NT2/D1 (cell line): Measurements from ENCODE around the gene BRPF1.

Source experiments
- DNase-seq: peaks from one replicate; pipeline ENCODE4 v3.0.0-alpha.2; 2011; ENCODE audit warnings: low read depth, low spot score
- H3K27me3 ChIP-seq: 2 replicates; pipeline ENCODE4 v1.6.0; 2011; ENCODE audit warnings: mild to moderate bottlenecking; ENCODE audit not compliant: insufficient read length, insufficient read depth
- H3K36me3 ChIP-seq: 2 replicates; pipeline ENCODE4 v1.6.1; 2011; ENCODE audit warnings: mild to moderate bottlenecking, low read length, mixed read lengths; ENCODE audit not compliant: insufficient read depth, insufficient read length
- H3K4me1 ChIP-seq: 2 replicates; pipeline ENCODE4 v1.5.1; 2011; ENCODE audit not compliant: insufficient read depth, insufficient read length
- H3K4me3 ChIP-seq: 2 replicates; pipeline ENCODE4 v1.5.1; 2011; ENCODE audit warnings: low read depth; ENCODE audit not compliant: insufficient read length
- H3K9ac ChIP-seq: 2 replicates; pipeline ENCODE4 v1.6.0; 2011; ENCODE audit warnings: low read depth; ENCODE audit not compliant: insufficient read length
- H3K9me3 ChIP-seq: 2 replicates; pipeline ENCODE4 v1.5.1; 2011; ENCODE audit warnings: mild to moderate bottlenecking, low read length; ENCODE audit not compliant: insufficient read depth
- SUZ12 ChIP-seq: IDR thresholded peaks from 2 replicates; pipeline ENCODE4 v1.6.1; 2011; ENCODE audit not compliant: insufficient read length, insufficient read depth; ENCODE audit errors: extremely low read depth
- YY1 ChIP-seq: IDR thresholded peaks from 2 replicates; pipeline ENCODE4 v1.6.1; 2011; ENCODE audit not compliant: insufficient read length, insufficient read depth
- ZNF274 ChIP-seq: IDR thresholded peaks from 2 replicates; pipeline ENCODE4 v1.6.1; 2011; ENCODE audit warnings: mild to moderate bottlenecking, low read depth, low read length

BRPF1 gene

GRCh38 chr3:9784965-9785364 lies 53.4 kb downstream of the BRPF1 start:
- no peak for DNase-seq
- Histone ChIP-seq H3K4me3 (no peak overlapping the region), H3K27me3 (no peaks in the 10 kb centered on the region), H3K9me3 (no peaks in the 10 kb centered on the region), H3K36me3 (peaks cover 81% of the 10 kb centered on the region), H3K9ac (no peak overlapping the region), H3K4me1 (peaks cover 8% of the 10 kb centered on the region)
- TF ChIP-seq ZNF274 (no peak), SUZ12 (no peak), YY1 (no peak)

- Histone ChIP-seq H3K9me3 (no peaks in the 10 kb centered on the region), H3K4me3 (no peak overlapping the region), H3K4me1 (peaks cover 4% of the 10 kb centered on the region), H3K27me3 (no peaks in the 10 kb centered on the region), H3K9ac (no peak overlapping the region), H3K36me3 (peaks cover 81% of the 10 kb centered on the region)
- DNase-seq: no peak
- no peak for TF ChIP-seq YY1
Observed at GRCh38 chr3:9785602-9786001, 54.1 kb downstream of the BRPF1 start.

GRCh38 chr3:9786209-9786739 lies 54.7 kb downstream of the BRPF1 start:
- DNase-seq: no peak
- Histone ChIP-seq H3K36me3 (peaks cover 81% of the 10 kb centered on the region), H3K4me3 (no peak overlapping the region), H3K9ac (no peak overlapping the region), H3K9me3 (no peaks in the 10 kb centered on the region), H3K27me3 (no peaks in the 10 kb centered on the region), H3K4me1 (peaks cover 4% of the 10 kb centered on the region)
- TF ChIP-seq YY1 (no peak), SUZ12 (no peak), ZNF274 (no peak)

- DNase-seq: no peak
- peaks cover 78% of the 10 kb centered on the region for H3K36me3 ChIP-seq
- TF ChIP-seq SUZ12: no peak
- no peak for TF ChIP-seq YY1
- no peak for TF ChIP-seq ZNF274
- H3K9me3 ChIP-seq: no peaks in the 10 kb centered on the region
- H3K4me3 ChIP-seq: no peak overlapping the region
- no peaks in the 10 kb centered on the region for H3K27me3 ChIP-seq
- peaks cover 4% of the 10 kb centered on the region for H3K4me1 ChIP-seq
- H3K9ac ChIP-seq: no peak overlapping the region
Observed at GRCh38 chr3:9786825-9787669, 55.5 kb downstream of the BRPF1 start.

GRCh38 chr3:9787714-9788113 lies 56.2 kb downstream of the BRPF1 start:
- Histone ChIP-seq H3K9me3 (no peaks in the 10 kb centered on the region), H3K4me1 (peaks cover 4% of the 10 kb centered on the region), H3K27me3 (no peaks in the 10 kb centered on the region), H3K36me3 (peaks cover 72% of the 10 kb centered on the region), H3K9ac (no peak overlapping the region), H3K4me3 (no peak overlapping the region)
- DNase-seq: no peak
- TF ChIP-seq SUZ12 (no peak), ZNF274 (no peak)

GRCh38 chr3:9791127-9791526 lies 59.6 kb downstream of the BRPF1 start:
- H3K27me3 ChIP-seq: no peaks in the 10 kb centered on the region
- no peaks in the 10 kb centered on the region for H3K4me1 ChIP-seq
- peak overlapping the region; percentile 87 for H3K9ac ChIP-seq
- TF ChIP-seq YY1 (no peak), SUZ12 (no peak), ZNF274 (no peak)
- peaks cover 59% of the 10 kb centered on the region for H3K36me3 ChIP-seq
- no peak for DNase-seq
- H3K9me3 ChIP-seq: no peaks in the 10 kb centered on the region
- H3K4me3 ChIP-seq: no peak overlapping the region

GRCh38 chr3:9791790-9792404 lies 60.4 kb downstream of the BRPF1 start:
- Histone ChIP-seq H3K36me3 (peaks cover 58% of the 10 kb centered on the region), H3K9me3 (no peaks in the 10 kb centered on the region), H3K9ac (peak overlapping the region; percentile 87), H3K4me3 (peak overlapping the region; percentile 93), H3K4me1 (no peaks in the 10 kb centered on the region), H3K27me3 (no peaks in the 10 kb centered on the region)
- no peak for DNase-seq
- TF ChIP-seq SUZ12 (no peak), ZNF274 (no peak), YY1 (no peak)
